ENCODE results near the gene PHTF1.
"Not testable (repeated sequence)": the region's sequence is repeated elsewhere in the genome, so short reads cannot be mapped to it uniquely, and the experiment has no call there.

The PHTF1 gene

GRCh38 chr1:113777561-113777960 lies 18.3 kb upstream of the PHTF1 start:
- DNase-seq (ENCODE audit: low read depth, low spot score), result no peak

GRCh38 chr1:113770031-113770430 lies 10.7 kb upstream of the PHTF1 start:
- no peak for DNase-seq (ENCODE audit: low read depth, low spot score)

DNA sequence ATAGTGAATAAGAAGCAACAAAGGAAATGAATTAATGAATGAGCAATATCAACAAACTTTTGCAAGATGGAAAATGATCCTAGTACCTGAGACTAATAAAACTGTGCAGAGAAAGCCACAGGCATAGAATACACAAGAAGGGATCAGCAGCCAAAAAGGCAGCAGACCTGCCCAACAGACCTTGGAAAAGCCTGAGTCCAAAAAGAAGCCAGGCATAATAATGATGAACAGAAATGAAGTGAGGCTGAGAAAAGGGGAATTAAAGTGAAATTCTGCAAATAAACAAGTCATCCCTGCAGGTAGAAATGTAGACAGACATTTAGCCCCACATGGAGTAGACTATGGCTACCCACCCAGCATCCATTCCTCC lies 10.3 kb upstream of the PHTF1 start:
- no peak for DNase-seq (ENCODE audit: low read depth, low spot score)

- DNase-seq (ENCODE audit: low read depth, low spot score), result no peak
Observed at GRCh38 chr1:113768916-113769600, 9.8 kb upstream of the PHTF1 start.

DNA sequence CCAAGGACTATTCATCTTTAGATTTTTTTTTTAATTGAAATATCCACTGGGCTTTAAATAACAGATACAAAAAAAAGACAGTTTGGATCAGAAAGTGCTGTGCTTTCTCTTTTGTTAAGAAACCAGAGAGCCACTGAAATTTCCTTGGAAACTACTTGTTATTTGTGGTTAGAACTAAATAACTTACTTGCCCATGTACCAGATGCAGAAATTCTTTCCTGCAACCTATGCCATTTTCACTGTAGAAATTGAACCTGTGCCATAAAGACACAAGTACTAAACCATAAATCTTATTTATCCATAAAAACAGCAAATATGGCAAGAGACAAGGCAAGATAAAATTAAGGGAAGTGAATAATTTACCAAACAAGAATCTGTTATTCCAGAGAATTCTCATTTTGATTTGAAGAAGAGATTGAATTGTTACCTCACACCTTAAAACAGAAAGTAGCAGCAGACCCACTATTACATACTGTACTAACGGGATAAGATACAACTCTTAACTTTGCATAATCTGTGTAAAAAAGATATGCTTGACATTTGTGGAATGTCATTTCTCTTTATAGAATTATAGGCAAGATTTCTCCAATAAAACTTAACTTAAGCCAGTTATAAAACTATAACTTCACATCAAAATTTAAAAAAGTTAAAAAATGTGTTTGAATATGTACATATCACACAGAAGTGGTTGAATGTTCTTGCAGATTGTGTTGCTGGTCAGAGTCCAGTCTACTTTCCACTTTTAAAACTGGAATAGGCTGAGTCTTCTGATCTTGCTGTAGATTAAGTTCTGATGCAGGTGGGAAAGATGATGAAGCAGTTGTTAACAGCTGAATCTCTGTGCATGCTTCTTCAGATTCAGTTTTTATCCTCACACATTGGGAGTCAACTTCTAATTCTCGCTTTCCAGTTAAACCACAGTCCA lies 6.3 kb upstream of the PHTF1 start:
- no peak for DNase-seq (ENCODE audit: low read depth, low spot score)

- no peak for DNase-seq (ENCODE audit: low read depth, low spot score)
Observed at GRCh38 chr1:113763661-113764060, 4.4 kb upstream of the PHTF1 start.

GRCh38 chr1:113761937-113762336 lies 2.7 kb upstream of the PHTF1 start:
- DNase-seq (ENCODE audit: low read depth, low spot score), result no peak

DNA sequence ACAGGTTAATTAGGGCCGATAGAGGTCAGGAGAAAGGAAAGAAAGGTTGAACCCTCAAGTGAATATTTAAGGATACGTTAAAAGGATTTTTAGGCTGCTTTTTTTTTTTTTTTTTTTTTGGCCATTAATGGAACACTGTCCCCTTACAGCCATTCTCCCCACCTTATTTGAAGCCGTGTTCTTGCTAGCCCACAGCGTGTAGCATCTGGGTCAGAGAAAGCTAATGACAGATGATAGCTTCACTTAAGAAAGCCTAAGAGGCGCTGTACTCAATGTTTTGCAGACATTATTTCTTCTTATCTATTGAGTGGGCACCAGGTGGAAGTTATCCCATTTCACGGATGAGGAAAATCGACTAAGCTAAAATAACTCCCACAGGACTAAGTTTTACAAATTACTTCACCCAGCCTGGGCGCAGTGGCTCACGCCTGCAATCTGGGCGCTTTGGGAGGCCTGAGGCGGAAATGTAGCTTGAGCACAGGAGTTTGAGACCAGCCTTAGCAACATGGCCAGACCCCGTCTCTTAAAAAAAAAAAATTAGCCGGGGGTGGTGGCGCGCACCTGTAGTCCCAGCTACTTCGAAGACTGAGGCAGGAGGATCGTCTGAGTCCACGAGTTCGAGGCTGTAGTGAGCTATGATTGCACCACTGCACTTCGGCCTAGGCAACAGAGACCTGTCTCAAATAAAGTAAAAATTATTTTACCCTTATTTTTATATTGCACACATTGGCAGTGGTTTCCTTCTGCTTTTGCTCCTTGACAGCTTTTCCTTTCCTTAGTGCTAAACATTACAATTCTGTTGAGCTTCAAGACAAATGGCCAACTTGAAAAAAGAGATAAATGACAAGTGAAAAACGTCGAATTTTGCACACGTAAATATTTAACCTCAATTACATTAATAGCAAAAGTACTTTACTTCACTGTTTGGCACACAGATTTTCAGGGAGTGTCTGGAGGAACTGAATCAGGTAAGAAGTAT lies 1.1 kb upstream of the PHTF1 start:
- DNase-seq (ENCODE audit: low read depth, low spot score), result no peak

DNA sequence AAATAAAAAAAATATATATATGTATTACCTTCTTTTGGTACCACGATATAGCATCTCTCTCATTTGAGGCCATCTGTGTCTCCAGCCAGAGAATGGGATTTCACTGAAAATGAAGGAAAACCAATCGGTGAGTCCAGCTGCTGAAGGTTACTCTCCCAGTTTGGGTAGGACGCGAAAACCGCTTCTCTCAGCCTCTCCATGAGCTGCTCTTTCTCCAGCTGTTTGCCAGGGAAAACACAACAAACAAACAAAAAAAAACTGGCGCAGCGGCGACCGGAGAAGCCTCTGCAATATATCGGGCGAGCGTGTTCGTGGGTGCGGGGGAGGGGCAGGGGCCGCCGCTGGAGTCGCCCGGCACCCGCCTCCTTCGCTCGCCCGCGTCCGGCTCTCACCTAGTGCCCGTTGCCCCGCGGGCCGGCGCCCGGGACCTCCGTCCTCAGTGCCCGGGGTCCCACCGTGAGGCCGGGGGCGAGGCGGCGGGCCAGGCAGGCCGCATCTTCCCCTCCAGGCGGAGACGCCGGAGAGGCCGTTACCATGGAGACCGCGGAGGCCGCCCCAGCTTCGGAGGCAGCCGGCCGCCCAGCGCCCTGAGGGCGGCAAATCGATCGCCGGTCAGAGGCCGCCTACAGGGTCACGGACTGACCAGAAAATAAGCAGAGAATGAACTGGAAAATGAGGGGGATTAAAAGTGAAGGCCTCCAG lies 504 bp downstream of the PHTF1 start:
- no peak for DNase-seq (ENCODE audit: low read depth, low spot score)

GRCh38 chr1:113756461-113756860 lies 2.8 kb downstream of the PHTF1 start:
- DNase-seq (ENCODE audit: low read depth, low spot score), result no peak

DNA sequence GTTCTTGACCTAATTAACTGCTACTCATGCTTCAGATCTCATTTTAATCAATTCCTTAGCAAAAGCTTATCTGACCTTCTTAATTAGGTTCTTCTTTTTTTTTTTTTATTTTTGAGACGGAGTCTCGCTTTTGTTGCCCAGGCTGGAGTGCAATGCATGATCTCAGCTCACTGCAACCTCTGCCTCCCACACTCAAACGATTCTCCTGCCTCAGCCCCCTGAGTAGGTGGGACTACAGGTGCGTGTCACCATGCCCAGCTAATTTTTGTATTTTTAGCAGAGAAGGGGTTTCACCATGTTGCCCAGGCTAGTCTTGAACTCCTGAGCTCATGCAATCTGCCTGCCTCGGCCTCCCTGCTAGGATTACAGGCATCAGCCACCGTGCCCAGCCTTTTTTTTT lies 6.0 kb downstream of the PHTF1 start:
- DNase-seq (ENCODE audit: low read depth, low spot score), result not testable (repeated sequence)

- DNase-seq (ENCODE audit: low read depth, low spot score), result no peak
Observed at GRCh38 chr1:113751516-113751915, 7.8 kb downstream of the PHTF1 start.

DNA sequence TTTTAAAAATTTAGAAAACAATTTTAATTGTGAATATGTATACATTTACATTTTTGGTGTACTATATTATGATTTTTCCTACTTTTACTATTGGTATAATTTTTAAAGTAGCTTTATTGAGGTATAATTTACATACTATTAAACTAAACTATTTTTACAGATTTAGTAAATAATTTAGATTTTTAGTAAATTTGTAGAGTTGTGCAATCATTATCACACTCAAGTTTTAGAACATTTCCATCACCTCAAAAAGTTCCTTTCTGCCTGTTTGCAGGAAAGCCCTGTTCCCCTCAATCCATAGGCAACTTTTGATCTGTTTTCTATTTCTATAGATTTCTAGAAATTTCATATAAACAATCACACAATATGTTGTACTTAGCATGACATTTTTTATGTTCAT lies 8.2 kb downstream of the PHTF1 start:
- DNase-seq (ENCODE audit: low read depth, low spot score), result no peak

GRCh38 chr1:113749402-113749801 lies 9.9 kb downstream of the PHTF1 start:
- DNase-seq (ENCODE audit: low read depth, low spot score), result no peak

DNA sequence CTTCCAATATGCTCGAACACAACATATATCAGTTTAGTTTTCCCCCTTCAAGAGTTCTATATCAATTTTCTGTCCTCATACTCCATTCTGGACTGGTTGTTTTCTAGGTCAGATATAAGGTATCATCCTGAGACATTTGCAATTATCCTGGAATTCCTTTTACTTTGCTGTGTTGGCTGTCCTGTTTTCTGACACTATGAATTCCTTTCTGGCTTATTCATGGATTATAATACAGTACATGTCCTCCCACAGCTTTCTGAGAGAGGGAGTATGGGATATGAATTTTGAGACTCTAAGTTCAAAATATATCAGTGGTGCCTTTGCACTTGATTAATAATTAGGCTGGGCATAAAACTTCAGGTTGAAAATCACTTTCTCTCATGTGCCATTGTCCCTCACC lies 11.9 kb downstream of the PHTF1 start:
- DNase-seq (ENCODE audit: low read depth, low spot score), result no peak

DNA sequence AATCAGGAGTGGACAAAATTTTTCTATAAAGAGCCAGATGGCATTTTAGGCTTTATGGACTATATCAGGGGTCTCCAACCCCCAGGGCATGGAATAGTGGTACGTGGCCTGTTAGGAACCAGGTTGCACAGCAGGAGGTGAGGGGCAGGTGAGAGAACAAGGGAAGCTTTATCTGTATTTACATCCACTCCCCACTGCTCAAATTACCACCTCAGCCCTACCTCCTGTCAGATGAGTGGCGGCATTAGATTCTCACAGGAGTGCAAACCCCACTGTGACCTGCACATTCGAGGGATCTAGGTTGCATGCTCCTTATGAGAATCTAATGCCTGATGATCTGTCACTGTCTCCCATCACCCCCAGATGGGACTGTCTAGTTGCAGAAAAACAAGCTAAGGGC lies 13.9 kb downstream of the PHTF1 start:
- DNase-seq (ENCODE audit: low read depth, low spot score), result no peak

DNA sequence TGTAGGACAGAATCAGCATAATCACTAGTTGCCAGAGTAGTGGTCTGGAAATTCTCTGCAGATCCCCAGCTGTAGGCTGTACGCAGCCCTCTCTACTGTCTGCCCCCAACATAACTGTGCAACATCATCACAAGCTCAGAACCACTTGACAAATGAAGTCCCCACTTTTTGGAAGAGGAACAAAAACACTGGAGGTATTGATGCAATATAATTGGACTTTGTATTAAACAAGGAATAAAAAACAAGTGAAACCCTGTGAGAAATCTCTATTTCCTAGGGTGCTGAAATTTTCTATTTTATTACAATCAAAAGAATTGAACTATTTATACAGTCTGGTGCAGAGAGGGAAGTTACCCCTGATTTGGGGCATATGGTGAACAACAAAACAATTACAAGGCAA lies 15.2 kb downstream of the PHTF1 start:
- DNase-seq (ENCODE audit: low read depth, low spot score), result no peak

DNA sequence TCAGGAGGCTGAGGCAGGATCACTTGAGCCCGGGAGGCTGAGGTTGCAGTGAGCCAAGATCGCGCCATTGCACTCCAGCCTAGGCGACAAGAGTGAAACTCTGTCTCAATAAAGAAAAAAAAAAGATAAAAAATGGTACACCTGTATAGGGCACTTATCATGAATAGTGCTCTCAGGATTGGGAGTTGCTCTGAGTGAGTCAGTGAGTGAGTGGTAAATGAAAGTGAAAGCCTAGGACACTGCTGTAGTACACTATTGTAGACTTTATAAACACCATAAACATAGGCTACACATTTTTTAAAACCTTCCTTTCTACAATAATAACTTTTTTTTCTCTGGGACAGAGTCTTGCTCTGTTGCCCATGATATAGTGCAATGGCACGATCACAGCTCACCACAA lies 16.8 kb downstream of the PHTF1 start:
- no peak for DNase-seq (ENCODE audit: low read depth, low spot score)

DNA sequence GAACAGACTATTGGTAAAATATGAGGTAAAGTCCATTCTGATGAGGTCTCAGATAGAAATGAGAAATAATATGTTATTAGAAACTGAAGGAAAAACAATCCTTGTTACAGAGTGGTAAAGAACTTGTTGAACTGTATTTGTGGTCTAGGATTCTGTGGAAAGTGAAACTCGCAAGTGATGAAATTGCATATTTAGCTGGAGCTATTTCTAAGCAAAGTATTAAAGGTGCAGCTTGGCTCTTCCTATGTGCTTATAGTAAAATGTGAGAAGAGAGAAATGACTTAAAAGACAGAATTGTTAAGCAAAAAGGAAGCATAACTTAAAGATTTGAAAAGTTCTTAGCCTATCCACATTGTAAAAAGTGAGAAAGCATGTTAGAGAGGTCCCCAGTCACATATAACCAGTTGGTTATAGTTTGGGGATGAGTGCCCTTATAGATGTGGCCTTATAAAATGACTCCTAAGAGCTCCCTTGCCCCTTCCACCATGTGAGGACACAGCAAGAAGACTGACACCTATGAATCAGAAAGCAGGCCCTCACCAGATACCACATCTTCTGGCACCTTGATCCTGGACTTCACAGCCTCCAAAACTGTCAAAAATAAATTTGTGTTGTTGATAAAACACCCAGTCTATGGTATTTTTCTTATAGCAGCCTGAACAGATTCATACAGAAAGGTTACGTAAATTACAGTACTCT lies 24.8 kb downstream of the PHTF1 start:
- DNase-seq (ENCODE audit: low read depth, low spot score), result no peak

- no peak for DNase-seq (ENCODE audit: low read depth, low spot score)
Observed at GRCh38 chr1:113732802-113733201, 26.5 kb downstream of the PHTF1 start.

GRCh38 chr1:113721010-113721409 lies 38.3 kb downstream of the PHTF1 start:
- no peak for DNase-seq (ENCODE audit: low read depth, low spot score)

Data from brain pericyte (primary cell).